Ovary (tissue), 3 donors: ENCODE measurements around the gene DIPK1B.
"Not testable (repeated sequence)": the region's sequence is repeated elsewhere in the genome, so short reads cannot be mapped to it uniquely, and the experiment has no call there.

ENCODE experiments used
- EP300 ChIP-seq: sonication (generic); formaldehyde crosslinking; IDR thresholded peaks from one replicate; pipeline ENCODE4 v1.6.1; 2017; ENCODE audit warnings: antibody characterized with exemption
- POLR2A ChIP-seq: fragments of 450-650 bp; IDR thresholded peaks from one replicate; pipeline ENCODE4 v1.6.1; 2017; ENCODE audit warnings: antibody characterized with exemption, mild to moderate bottlenecking, moderate library complexity
- TF ChIP-seq, protein P1 (sequence below), 3 donors: fragments of 450-650 bp in 2 of 3; fragments of 200-600 bp in 1 of 3; IDR thresholded peaks; one replicate each; pipeline versions ENCODE4 v1.5.1 to v1.8.0; 2016 to 2022; ENCODE audit warnings: antibody characterized with exemption in 3 of 3, mild to moderate bottlenecking in 1 of 3
- donor health status: DM: no; HTN: no; CAD: no.

DNA sequence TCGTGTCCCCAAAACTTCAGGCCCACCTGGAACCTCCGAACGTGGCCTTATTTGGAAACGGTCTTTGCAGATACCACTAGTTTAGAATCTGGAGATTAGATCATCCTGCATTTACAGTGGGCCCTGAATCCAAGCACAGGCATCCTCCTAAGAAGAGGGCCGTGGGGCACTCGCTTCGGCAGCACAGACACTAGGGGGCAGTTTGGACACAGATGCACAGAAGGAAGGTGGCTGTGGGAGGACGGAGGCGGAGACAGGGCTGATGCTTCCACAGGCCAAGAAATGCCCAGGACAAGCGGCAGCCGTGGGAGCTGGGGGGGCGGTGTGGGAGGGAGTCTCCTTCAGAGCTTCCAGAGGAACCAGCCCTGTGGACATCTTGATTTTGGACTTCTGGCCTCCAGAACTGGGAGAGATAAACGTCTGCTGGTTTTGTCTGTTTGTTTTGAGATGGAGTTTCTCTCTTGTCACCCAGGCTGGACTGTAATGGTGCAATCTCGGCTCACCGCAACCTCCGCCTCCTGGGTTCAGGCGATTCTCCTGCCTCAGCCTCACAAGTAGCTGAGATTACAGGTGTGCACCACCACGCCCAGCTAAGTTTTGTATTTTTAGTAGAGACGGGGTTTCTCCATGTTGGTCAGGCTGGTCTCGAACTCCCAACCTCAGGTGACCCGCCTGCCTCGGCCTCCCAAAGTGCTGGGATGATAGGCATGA is 48.6 kb downstream of the DIPK1B start:
- TF ChIP-seq, protein P1, sequence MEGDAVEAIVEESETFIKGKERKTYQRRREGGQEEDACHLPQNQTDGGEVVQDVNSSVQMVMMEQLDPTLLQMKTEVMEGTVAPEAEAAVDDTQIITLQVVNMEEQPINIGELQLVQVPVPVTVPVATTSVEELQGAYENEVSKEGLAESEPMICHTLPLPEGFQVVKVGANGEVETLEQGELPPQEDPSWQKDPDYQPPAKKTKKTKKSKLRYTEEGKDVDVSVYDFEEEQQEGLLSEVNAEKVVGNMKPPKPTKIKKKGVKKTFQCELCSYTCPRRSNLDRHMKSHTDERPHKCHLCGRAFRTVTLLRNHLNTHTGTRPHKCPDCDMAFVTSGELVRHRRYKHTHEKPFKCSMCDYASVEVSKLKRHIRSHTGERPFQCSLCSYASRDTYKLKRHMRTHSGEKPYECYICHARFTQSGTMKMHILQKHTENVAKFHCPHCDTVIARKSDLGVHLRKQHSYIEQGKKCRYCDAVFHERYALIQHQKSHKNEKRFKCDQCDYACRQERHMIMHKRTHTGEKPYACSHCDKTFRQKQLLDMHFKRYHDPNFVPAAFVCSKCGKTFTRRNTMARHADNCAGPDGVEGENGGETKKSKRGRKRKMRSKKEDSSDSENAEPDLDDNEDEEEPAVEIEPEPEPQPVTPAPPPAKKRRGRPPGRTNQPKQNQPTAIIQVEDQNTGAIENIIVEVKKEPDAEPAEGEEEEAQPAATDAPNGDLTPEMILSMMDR (IDR thresholded peaks at IDR 0.05), result not testable (repeated sequence)
- not testable (repeated sequence) for TF ChIP-seq POLR2A, EP300
